Glutamatergic neuron (in vitro differentiated cells): ENCODE data around the gene ACTL7B. TPM values are rescaled to one million over a fixed set of nuclear protein-coding genes. Genes with fewer than 3 reads are reported as not detected.

ENCODE experiments used
- DNase-seq: peaks from one replicate; pipeline ENCODE4 v3.0.0; 2022
- H3K27ac Mint-ChIP-seq: one replicate; pipeline ENCODE4 v1.8.0; 2020; ENCODE audit warnings: mild to moderate bottlenecking, mixed read lengths, inconsistent platforms; ENCODE audit not compliant: unreplicated experiment
- H3K27me3 Mint-ChIP-seq: one replicate; pipeline ENCODE4 v1.8.0; 2020; ENCODE audit warnings: mild to moderate bottlenecking, moderate library complexity, mixed read lengths, inconsistent platforms; ENCODE audit not compliant: unreplicated experiment
- H3K36me3 Mint-ChIP-seq: one replicate; pipeline ENCODE4 v1.8.0; 2020; ENCODE audit warnings: mild to moderate bottlenecking, mixed read lengths, inconsistent platforms; ENCODE audit not compliant: unreplicated experiment
- H3K4me1 Mint-ChIP-seq: one replicate; pipeline ENCODE4 v1.8.0; 2020; ENCODE audit warnings: mild to moderate bottlenecking, low read depth, mixed read lengths, inconsistent platforms; ENCODE audit not compliant: unreplicated experiment
- H3K4me3 Mint-ChIP-seq: one replicate; pipeline ENCODE4 v1.8.0; 2020; ENCODE audit warnings: mild to moderate bottlenecking, mixed read lengths, inconsistent platforms; ENCODE audit not compliant: unreplicated experiment
- H3K9me3 Mint-ChIP-seq: one replicate; pipeline ENCODE4 v1.8.0; 2020; ENCODE audit warnings: mild to moderate bottlenecking, moderate library complexity, mixed read lengths, inconsistent platforms; ENCODE audit not compliant: unreplicated experiment
- CTCF ChIP-seq: fragments of 200-600 bp; sonication (generic); IDR thresholded peaks from one replicate; pipeline ENCODE4 v1.5.0; 2021; ENCODE audit not compliant: partially characterized antibody, unreplicated experiment
- total RNA-seq: library from RNA; stranded (reverse); fragmentation: NEBNext Ultra II Directional; extraction: Animal tissue kit (Norgen Biotek cat#: 25700); gene quantifications from one replicate; pipeline ENCODE4 v1.2.1, GENCODE V29; 2021; ENCODE audit not compliant: unreplicated experiment

The ACTL7B gene
- total RNA-seq, 1 donor from 2014 or later = not detected

- H3K4me3 Mint-ChIP-seq = no peak overlapping the region
- H3K36me3 Mint-ChIP-seq = no peaks in the 10 kb centered on the region
- no peaks in the 10 kb centered on the region for H3K4me1 Mint-ChIP-seq
- DNase-seq = no peak
- H3K27ac Mint-ChIP-seq = no peak overlapping the region
- no peak for TF ChIP-seq CTCF
- no peaks in the 10 kb centered on the region for H3K9me3 Mint-ChIP-seq
- no peaks in the 10 kb centered on the region for H3K27me3 Mint-ChIP-seq
These were observed 25.5 kb downstream of the ACTL7B start for GRCh38 chr9:108830272-108830671.

GRCh38 chr9:108823829-108824228 is 32.0 kb downstream of the ACTL7B start:
- peaks cover 14% of the 10 kb centered on the region for H3K36me3 Mint-ChIP-seq
- no peaks in the 10 kb centered on the region for H3K27me3 Mint-ChIP-seq
- H3K27ac Mint-ChIP-seq = no peak overlapping the region
- DNase-seq = no peak
- no peak for TF ChIP-seq CTCF
- H3K9me3 Mint-ChIP-seq = no peaks in the 10 kb centered on the region
- no peaks in the 10 kb centered on the region for H3K4me1 Mint-ChIP-seq
- H3K4me3 Mint-ChIP-seq = no peak overlapping the region

- TF ChIP-seq CTCF = no peak
- DNase-seq = no peak
- H3K9me3 Mint-ChIP-seq = peaks cover 2% of the 10 kb centered on the region
- no peaks in the 10 kb centered on the region for H3K27me3 Mint-ChIP-seq
- no peak overlapping the region for H3K4me3 Mint-ChIP-seq
- no peaks in the 10 kb centered on the region for H3K36me3 Mint-ChIP-seq
- H3K27ac Mint-ChIP-seq = no peak overlapping the region
- H3K4me1 Mint-ChIP-seq = no peaks in the 10 kb centered on the region
These were observed 39.7 kb downstream of the ACTL7B start for GRCh38 chr9:108816037-108816436.

- Mint-ChIP-seq H3K27me3 (no peaks in the 10 kb centered on the region), H3K9me3 (peaks cover 2% of the 10 kb centered on the region), H3K4me1 (no peaks in the 10 kb centered on the region), H3K36me3 (no peaks in the 10 kb centered on the region), H3K27ac (no peak overlapping the region), H3K4me3 (no peak overlapping the region)
- TF ChIP-seq CTCF = no peak
- DNase-seq = no peak
These were observed 40.6 kb downstream of the ACTL7B start for GRCh38 chr9:108815156-108815555.

GRCh38 chr9:108813951-108814601 is 41.7 kb downstream of the ACTL7B start:
- no peak for DNase-seq
- Mint-ChIP-seq H3K27me3 (no peaks in the 10 kb centered on the region), H3K4me3 (no peak overlapping the region), H3K36me3 (no peaks in the 10 kb centered on the region), H3K9me3 (peaks cover 2% of the 10 kb centered on the region), H3K4me1 (no peaks in the 10 kb centered on the region), H3K27ac (no peak overlapping the region)
- no peak for TF ChIP-seq CTCF
